HG02642 (cell line): ENCODE data around the gene RCSD1.
"Not testable (repeated sequence)": the region's sequence is repeated elsewhere in the genome, so short reads cannot be mapped to it uniquely, and the experiment has no call there.

Source experiments
- ATAC-seq: cut with Tn5 transposase; IDR thresholded peaks from one replicate; pipeline ENCODE4 v1.9.1; 2021; ENCODE audit warnings: mild to moderate bottlenecking; ENCODE audit not compliant: unreplicated experiment, poor library complexity

The RCSD1 gene

DNA sequence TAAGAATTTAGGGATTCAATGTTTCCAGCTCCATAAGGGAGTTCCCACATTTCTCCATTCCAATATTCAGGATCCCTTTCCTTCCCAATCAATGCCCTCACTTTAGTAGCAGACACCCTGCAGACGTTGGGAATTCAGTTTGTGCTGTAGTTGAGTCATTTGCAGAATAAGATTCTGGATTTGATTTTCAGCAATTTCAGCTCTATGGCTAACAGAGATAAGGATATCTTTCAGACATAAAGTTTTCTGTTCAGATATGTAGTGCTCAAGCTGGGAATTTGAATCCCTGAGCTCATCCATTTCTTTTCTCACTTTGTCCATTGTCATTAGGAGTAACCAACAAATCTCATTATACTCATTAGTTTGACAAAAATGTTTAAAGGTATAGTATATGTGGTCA lies 104.8 kb downstream of the RCSD1 start:
- ATAC-seq: no peak

DNA sequence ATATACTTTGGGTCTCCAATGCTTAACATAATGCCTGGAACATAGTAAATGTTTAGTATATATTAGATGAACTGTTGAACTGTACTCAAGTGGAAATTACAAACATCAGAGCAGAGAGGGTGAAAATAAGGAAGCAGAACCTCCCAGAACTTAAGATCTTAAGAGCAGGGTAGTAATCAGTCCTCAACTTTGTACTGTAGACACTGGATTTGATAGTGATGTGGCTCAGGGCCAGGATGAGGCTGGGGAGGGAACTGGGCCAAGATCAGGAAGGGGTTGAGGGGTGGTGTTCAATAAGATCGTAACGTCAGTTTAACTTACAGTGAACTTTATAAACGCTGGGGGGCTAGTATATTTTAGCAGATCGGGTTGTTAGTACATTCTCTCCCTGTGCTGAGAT lies 107.1 kb downstream of the RCSD1 start:
- no peak for ATAC-seq

DNA sequence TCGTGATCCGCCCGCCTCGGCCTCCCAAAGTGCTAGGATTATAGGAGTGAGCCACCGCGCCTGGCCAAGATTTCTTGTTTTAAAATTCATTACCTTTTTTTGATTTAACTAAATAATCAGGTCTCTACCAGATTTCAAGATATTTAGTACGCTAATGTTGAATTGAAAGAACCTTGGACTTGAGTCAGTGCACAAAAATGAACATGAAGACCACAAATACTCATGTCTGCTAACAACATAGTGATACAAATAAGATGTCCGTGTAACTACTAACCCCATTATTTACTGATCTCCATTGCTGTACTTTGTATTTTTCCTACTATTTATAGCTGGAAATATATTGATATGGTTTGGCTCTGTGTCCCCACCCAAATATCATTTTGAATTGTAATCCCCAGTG lies 108.1 kb downstream of the RCSD1 start:
- no peak for ATAC-seq

DNA sequence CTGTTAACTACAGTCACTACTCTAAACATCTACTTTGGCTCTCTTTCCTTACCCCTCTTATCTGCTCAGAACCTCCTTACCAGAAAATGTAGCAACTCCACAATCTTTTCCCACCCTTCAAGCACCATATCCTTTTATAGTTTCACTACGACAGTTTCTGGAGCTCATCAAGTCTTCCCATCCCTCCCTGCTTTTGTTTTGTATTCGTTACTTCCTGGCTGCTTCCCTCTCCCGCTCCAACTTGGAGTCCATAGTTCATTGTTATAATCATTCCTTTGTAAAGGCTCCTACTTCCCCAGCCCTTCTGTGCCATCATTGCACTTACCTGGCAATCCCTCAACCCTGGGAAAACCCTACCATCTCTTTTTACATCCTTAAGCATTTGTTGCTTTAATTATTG lies 109.7 kb downstream of the RCSD1 start:
- ATAC-seq: no peak

DNA sequence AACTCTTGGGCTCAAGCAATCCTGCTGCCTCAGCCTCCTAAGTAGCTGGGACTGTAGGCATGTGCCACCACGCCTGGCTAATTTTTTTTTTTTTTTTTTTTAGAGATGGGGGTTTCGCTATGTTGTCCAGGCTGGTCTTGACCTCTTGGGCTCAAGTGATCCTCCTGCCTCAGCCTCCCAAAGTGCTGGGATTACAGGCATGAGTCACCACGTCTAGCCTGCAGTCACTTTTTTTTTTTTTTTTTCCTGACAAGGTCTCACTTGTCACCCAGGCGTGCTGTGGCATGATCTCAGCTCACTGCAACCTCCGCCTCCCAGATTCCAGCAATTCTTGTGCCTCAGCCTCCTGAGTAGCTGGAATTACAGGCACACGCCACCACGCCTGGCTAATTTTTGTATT lies 111.1 kb downstream of the RCSD1 start:
- not testable (repeated sequence) for ATAC-seq

DNA sequence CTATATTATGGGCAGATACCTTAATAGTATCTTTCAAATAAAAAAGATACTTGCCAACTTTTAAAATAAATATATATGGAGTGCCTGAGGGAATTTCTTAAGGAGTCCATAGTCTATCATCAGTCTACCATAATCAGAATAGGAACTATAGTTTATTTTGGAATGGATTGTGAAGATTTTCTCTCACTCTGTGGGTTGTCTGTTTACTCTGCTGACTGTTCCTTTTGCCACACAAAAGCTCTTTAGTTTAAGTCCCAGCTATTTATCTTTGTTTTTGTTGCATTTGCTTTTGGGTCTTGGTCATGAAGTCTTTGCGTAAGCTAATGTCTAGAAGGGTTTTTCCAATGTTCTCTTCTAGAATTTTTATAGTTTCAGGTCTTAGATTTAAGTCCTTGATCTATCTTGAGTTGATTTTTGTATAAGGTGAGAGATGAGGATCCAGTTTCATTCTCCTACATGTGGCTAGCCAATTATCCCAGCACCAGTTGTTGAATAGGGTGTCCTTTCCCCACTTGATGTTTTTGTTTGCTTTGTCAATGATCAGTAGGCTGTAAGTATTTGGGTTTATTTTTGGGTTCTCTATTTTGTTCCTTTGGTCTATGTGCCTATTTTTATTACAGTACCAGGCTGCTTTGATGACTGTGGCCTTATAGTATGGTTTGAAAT lies 112.5 kb downstream of the RCSD1 start:
- ATAC-seq: not testable (repeated sequence)

DNA sequence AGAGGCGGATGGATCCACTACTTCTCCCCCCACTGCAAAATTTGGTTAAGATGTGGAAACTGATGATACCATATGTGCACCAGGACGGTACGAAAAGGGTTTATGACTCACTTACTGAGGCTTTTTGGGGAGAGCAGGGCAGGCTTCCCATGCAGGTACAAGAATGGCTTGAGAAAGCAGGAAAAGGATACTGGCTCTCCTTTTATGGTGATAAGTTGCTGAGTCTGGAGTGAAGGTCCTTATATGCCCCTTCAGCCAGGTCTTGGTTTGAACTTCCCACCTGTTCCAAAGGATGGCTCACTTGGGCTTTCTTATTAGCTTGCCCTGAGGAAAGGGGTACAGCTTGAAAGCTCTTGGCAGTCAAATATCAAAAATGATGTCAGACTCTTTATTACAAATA lies 114.9 kb downstream of the RCSD1 start:
- no peak for ATAC-seq

DNA sequence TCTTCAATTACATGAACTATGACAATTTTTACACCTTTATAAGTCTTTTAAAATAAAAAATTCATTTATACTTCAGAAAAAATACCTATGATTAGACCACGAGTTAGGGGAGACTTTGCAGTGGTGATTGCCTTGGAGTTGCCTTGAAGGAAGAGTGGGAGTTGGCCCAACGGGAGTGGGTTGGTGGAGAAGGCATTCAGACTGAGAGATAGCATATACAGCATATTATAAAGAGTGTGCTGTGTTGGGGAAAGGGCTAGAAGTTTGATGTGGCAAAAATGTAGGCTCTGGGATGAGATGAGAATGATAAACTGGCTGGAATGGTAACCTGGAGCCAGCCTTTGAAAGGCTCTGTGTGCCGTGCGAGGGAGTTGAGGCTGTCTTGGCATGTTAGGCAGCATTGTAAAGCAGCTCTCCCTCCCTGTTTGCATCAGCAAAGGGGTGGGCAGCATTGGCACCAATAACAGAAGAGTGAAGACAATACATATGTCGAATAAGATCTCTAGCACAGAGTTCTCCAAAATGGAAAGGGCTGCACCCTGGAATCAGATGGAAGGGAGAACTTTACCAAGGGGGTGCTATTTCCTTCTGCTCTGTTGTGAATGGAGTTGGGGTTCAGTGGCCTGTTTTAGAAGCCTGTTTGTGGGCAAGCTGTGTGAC lies 116.1 kb downstream of the RCSD1 start:
- no peak for ATAC-seq

DNA sequence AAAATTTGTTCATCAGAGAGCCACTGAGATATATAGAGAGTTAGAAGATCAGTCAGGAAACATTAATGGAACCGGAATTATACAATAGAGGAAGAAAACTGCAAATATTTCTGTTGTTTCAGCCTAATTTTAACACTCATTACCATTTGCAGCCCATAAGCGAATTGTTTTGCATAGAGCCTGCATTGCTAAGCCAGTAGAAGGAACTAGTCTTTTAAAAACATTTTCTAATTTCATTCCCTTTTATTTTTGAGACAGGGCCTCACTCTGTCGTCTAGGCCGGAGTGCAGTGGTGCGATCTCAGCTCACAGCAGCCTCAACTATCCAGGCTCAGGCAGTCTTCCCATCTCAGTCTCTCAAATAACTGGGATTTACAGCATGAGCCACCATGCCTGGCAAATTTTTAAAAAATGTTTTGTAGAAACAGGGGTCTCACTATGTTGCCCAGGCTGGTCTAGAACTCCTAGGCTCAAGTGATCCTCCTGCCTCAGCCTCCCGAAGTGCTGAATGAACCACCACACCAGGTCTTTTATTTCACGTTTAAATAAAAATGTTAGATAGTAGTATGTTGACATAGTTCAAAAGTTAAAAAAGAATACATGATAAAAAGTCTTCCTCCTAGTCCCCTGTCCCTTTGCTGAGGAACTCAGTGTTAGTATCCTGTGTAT lies 117.1 kb downstream of the RCSD1 start:
- ATAC-seq: no peak

DNA sequence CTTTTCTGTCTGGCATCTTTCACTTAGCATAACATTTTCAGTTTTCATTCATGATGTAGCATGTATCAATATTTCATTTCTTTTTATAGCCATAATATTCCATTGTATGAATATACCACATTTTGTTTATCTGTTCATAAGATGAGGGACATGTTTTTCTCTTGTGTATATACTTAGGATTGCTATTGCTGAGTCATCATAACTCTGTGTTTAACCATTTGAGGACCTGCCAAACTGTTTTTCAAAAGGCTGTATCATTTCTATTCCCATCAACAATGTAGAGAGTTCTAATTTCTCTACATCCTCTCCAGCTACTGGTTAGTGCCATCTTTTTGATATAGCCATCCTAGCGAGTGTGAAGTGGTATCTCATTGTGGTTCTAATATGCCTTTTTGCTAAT lies 118.0 kb downstream of the RCSD1 start:
- no peak for ATAC-seq

DNA sequence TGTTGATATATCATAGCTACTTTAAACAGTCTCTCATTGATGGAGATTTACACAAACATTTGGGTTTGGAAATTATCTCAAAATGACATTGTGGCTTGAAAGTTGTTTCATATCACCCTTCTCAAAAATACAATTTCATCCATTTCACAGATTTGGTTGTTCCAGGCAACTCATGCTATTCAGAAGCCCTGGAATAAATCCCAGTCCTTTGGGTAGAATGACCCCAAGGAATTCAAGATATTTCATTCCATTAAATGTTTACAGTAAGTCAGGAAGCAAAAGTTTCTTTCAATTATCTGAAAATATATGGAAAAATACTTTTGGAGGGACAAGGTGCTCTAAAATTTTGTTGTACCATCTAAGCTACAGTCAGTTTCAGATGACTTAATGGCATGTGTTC lies 118.9 kb downstream of the RCSD1 start:
- ATAC-seq: no peak

DNA sequence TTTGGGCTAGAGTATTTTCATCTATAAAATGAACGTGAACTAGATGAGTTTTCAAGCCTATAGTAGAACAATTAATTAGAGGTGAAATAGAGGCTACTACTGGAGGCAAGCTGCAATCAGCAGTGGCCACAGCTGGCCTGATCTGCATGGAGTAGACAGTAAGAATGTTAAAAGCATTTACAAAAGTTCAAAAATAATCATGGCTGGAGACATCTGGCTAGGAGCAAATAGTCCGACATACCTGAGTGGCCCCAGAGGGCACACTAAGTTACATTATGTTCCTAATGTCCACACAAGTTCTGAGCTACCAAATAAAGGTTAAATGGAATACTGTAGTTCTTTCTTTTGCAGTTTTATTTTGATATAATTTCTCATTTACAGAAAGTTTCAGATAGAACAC lies 119.7 kb downstream of the RCSD1 start:
- ATAC-seq: no peak

DNA sequence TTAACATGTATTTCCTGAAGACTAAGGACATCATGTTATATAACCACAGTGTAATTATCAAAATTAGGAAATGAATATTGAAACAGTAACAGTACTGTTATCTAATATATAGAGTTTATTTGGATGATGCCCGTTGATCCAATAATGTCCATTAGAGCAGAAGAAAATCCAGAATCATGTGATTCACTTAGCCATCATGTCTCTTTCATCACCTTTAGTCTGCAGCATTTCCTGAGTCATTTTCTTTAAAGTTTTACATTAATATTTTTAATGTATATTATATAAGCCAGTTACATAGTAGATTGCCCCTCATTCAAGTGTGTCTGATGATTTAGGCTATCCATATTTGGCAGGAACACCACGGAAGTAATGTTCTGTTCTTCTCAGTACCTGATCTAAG lies 120.6 kb downstream of the RCSD1 start:
- no peak for ATAC-seq

DNA sequence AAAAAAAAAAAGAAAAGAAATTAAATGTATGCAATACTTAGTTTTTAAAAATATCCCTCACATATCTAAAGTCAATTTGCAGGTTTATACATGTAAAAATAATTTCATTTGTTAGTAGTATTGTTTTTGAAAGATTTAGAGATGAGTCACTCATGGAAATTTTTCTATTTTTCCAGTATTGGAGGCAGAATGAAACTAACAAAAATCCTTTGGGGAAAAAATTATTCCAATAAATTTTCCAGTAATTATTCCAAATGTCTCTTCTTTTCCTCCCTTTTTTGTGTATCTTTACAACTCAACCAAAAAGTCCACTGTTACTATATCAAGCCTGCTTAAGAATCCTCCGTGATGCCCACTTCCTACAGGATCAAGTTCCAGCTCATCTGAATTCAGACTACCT lies 121.6 kb downstream of the RCSD1 start:
- ATAC-seq: no peak

DNA sequence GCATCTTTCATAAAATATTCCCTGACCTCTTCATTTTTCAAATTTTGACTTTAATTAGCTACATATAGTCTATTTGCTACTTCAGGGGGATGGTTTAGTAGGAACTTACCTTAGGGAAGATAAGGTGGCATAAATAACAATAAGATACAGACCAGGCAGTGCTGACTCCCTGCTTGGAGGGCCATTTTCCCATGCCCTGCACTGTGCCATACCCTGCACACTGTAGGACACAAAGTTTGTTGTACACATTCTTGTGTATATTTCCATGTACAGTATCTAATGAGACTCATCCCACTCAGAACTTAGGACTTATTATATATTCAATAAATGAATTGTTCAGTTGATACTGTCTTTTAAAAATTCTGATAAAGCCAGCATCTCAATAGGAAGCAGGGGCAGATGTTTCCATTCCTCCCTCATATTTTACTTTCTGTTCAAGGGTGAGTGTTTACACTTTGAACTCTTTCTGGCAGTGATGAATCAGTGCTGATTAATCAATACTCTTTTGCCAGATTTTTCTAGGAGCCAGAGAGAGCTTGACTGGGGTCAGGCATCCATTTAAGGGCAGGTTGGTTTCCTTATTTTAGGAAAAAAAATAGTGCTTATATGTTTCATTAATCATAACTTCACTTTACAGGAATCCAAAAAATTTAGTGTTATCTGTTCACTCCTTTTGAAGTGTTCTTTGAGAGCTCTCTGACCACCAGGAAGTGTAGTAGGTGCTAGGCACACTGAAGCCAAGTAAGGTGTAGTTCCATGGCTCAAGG lies 122.4 kb downstream of the RCSD1 start:
- no peak for ATAC-seq

DNA sequence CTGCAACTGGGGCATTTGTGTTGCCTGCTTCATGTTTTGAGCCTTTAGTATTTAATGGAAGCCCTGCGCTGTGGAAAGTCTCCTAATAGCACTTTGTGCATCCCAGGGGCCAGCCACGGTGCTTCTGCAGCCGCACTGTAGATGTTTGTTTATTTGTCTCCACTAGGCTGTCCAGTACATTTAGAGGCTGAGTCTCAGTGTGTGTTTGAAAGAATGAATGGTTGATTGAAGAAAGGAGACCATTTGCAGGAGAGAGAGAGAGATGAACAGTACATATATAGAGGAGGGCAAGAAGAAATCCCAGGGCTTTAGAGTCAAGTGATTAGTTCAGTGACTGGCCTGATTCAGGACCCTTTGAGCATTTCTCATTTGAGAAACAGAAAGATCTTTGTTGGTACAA lies 125.6 kb downstream of the RCSD1 start:
- ATAC-seq: no peak
